ENCODE results near the gene ABLIM2.

DNA sequence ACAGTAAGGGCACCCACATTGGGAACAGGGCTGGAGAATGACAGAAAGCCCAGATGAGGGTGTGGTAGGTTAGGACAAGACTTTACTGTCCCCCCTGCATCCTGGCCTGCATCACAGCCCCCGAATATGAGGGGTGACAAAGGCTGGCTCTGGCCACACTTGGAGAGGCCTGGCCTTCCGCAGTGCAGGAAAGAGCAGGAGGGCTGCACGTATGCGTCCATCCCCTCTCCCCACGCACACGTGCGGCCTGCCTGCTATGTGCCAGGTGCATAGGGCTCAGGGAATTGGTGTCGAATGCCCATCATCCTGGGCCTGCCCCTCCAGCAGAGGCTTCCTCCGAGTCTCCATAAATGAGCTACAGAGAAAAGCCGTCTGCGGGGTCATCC lies 80.5 kb downstream of the ABLIM2 start:
- TF ChIP-seq, protein P1, sequence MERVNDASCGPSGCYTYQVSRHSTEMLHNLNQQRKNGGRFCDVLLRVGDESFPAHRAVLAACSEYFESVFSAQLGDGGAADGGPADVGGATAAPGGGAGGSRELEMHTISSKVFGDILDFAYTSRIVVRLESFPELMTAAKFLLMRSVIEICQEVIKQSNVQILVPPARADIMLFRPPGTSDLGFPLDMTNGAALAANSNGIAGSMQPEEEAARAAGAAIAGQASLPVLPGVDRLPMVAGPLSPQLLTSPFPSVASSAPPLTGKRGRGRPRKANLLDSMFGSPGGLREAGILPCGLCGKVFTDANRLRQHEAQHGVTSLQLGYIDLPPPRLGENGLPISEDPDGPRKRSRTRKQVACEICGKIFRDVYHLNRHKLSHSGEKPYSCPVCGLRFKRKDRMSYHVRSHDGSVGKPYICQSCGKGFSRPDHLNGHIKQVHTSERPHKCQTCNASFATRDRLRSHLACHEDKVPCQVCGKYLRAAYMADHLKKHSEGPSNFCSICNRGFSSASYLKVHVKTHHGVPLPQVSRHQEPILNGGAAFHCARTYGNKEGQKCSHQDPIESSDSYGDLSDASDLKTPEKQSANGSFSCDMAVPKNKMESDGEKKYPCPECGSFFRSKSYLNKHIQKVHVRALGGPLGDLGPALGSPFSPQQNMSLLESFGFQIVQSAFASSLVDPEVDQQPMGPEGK (CRISPR knock-in tag; IDR thresholded peaks at IDR 0.05; ENCODE audit: borderline replicate concordance): no peak
- TF ChIP-seq ZC3H10 (CRISPR knock-in tag; IDR thresholded peaks at IDR 0.05) (no peak), OSR1 (CRISPR knock-in tag; IDR thresholded peaks at IDR 0.05) (no peak), BACH2 (CRISPR knock-in tag; IDR thresholded peaks at IDR 0.05; ENCODE audit: borderline replicate concordance) (no peak), ZFP3 (CRISPR knock-in tag; IDR thresholded peaks at IDR 0.05) (no peak), ZNF565 (CRISPR knock-in tag; conservative IDR thresholded peaks at IDR 0.05; ENCODE audit: low read depth) (no peak), RARB (CRISPR knock-in tag; IDR thresholded peaks at IDR 0.05) (no peak), SNAI2 (CRISPR knock-in tag; IDR thresholded peaks at IDR 0.05) (no peak), ISL1 (CRISPR knock-in tag; IDR thresholded peaks at IDR 0.05) (no peak), CSDC2 (CRISPR knock-in tag; IDR thresholded peaks at IDR 0.05) (no peak), ESRRG (CRISPR knock-in tag; IDR thresholded peaks at IDR 0.05) (no peak), GLIS3 (CRISPR knock-in tag; IDR thresholded peaks at IDR 0.05) (no peak), TCF4 (CRISPR knock-in tag; IDR thresholded peaks at IDR 0.05; ENCODE audit: borderline replicate concordance) (no peak)
- TF ChIP-seq, protein P2, sequence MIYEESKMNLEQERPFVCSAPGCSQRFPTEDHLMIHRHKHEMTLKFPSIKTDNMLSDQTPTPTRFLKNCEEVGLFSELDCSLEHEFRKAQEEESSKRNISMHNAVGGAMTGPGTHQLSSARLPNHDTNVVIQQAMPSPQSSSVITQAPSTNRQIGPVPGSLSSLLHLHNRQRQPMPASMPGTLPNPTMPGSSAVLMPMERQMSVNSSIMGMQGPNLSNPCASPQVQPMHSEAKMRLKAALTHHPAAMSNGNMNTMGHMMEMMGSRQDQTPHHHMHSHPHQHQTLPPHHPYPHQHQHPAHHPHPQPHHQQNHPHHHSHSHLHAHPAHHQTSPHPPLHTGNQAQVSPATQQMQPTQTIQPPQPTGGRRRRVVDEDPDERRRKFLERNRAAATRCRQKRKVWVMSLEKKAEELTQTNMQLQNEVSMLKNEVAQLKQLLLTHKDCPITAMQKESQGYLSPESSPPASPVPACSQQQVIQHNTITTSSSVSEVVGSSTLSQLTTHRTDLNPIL (CRISPR knock-in tag; IDR thresholded peaks at IDR 0.05; ENCODE audit: low read depth): no peak

All from SK-N-SH treated with all-trans-retinoic acid at 6 μM for 48 hours (cell line).